PC-3 (cell line): ENCODE data around the gene ALG9.

Source experiments
- CTCF ChIP-seq: fragments of 300-600 bp; sonication (generic); conservative IDR thresholded peaks from 2 replicates; pipeline ENCODE4 v1.5.1; 2017; ENCODE audit warnings: antibody characterized with exemption, low read depth, mild to moderate bottlenecking, low read length
- EZH2 ChIP-seq: fragments of 300-600 bp; sonication (generic); IDR thresholded peaks from one replicate; pipeline ENCODE4 v1.6.1; 2017; ENCODE audit warnings: antibody characterized with exemption, mild to moderate bottlenecking, low read length; ENCODE audit not compliant: unreplicated experiment

GRCh38 chr11:111909378-111909777 lies 38.0 kb upstream of the ALG9 start:
- TF ChIP-seq EZH2 (no peak), CTCF (no peak)
